OCI-LY7 (cell line): Measurements from ENCODE around the gene KRTAP3-3. TPM values are rescaled to one million over a fixed set of nuclear protein-coding genes. Genes with fewer than 3 reads are reported as not detected.

Source experiments
- BruUV-seq: library from RNA; stranded (reverse); fragments of 400-500 nt; replicated peaks from 2 replicates; lab custom pipeline; 2021; lab: Mats Ljungman, UMichigan
- CTCF ChIA-PET: fragments of 300-600 bp; sonication (Branson Sonifier 250); formaldehyde crosslinking; loops from one replicate; lab custom pipeline; 2022; ENCODE audit warnings: antibody characterized with exemption; ENCODE audit not compliant: unreplicated experiment; lab: Charles Lee
- POLR2A ChIA-PET: fragments of 300-600 bp; sonication (Branson Sonifier 250); formaldehyde crosslinking; loops from one replicate; lab custom pipeline; 2022; ENCODE audit warnings: antibody characterized with exemption; lab: Charles Lee
- DNase-seq: peaks from one replicate; pipeline ENCODE4 v3.0.0-alpha.2; 2015; ENCODE audit warnings: low spot score
- H2AFZ ChIP-seq: fragments of 200-600 bp; sonication (generic), shearing (Covaris generic); 2 replicates; pipeline ENCODE4 v1.6.1; 2014; ENCODE audit warnings: mild to moderate bottlenecking, antibody characterized with exemption, low read length, moderate library complexity
- H3K27ac ChIP-seq: fragments of 200-600 bp; sonication (generic); 2 replicates; pipeline ENCODE4 v1.5.1; 2014; ENCODE audit warnings: mixed run types, low read depth, mild to moderate bottlenecking, moderate library complexity, low read length, inconsistent platforms; ENCODE audit not compliant: poor library complexity, severe bottlenecking
- H3K36me3 ChIP-seq: fragments of 200-600 bp; sonication (generic); 2 replicates; pipeline ENCODE4 v1.6.1; 2014; ENCODE audit warnings: mild to moderate bottlenecking, antibody characterized with exemption, low read length, moderate library complexity, mixed read lengths; ENCODE audit not compliant: insufficient read depth
- H3K4me1 ChIP-seq: fragments of 200-600 bp; sonication (generic); 2 replicates; pipeline ENCODE4 v1.5.1; 2014; ENCODE audit warnings: mild to moderate bottlenecking, low read length; ENCODE audit not compliant: insufficient read depth, poor library complexity, severe bottlenecking
- H3K4me2 ChIP-seq: fragments of 200-600 bp; sonication (generic); 2 replicates; pipeline ENCODE4 v1.6.1; 2014; ENCODE audit warnings: mild to moderate bottlenecking, low read length
- H3K4me3 ChIP-seq: fragments of 200-600 bp; sonication (generic); 2 replicates; pipeline ENCODE4 v1.5.1; 2014; ENCODE audit warnings: mild to moderate bottlenecking, low read depth, low read length; ENCODE audit not compliant: poor library complexity, severe bottlenecking
- H3K79me2 ChIP-seq: fragments of 200-600 bp; sonication (generic); 2 replicates; pipeline ENCODE4 v1.6.1; 2016; ENCODE audit warnings: low read depth, mild to moderate bottlenecking, low read length, moderate library complexity, mixed read lengths; ENCODE audit not compliant: insufficient read depth
- H3K9me2 ChIP-seq: fragments of 200-600 bp; sonication (generic); 2 replicates; pipeline ENCODE4 v1.6.1; 2016; ENCODE audit warnings: mild to moderate bottlenecking, low read length, mixed read lengths; ENCODE audit not compliant: insufficient read depth
- H3K9me3 ChIP-seq: fragments of 200-600 bp; sonication (generic); 2 replicates; pipeline ENCODE4 v1.6.1; 2014; ENCODE audit warnings: mild to moderate bottlenecking, mixed run types, low read length, mixed read lengths
- H4K20me1 ChIP-seq: fragments of 200-600 bp; sonication (generic); 2 replicates; pipeline ENCODE4 v1.6.1; 2014; ENCODE audit warnings: mild to moderate bottlenecking, antibody characterized with exemption, low read length, moderate library complexity, mixed read lengths; ENCODE audit not compliant: insufficient read depth
- CTCF ChIP-seq: fragments of 200-600 bp; sonication (generic); conservative IDR thresholded peaks from 2 replicates; pipeline ENCODE4 v1.5.1; 2014; ENCODE audit warnings: mild to moderate bottlenecking, antibody characterized with exemption, low read length, moderate library complexity, mixed read lengths
- EZH2phosphoT487 ChIP-seq: fragments of 200-600 bp; sonication (generic); IDR thresholded peaks from 2 replicates; pipeline ENCODE4 v1.6.1; 2018; ENCODE audit warnings: low read depth, borderline replicate concordance, mild to moderate bottlenecking, mixed run types, antibody characterized with exemption, low read length, moderate library complexity, mixed read lengths
- intact Hi-C: fragments of 100-400 bp; cut with micrococcal nuclease; formaldehyde crosslinking; loops from one replicate; pipeline ENCODE4 v1.10.0; 2022; ENCODE audit not compliant: unreplicated experiment
- total RNA-seq, 2 experiments: library from RNA; depleted of rRNA in 1 of 2; stranded (reverse); fragments of >200 nt in 1 of 2; shearing (Covaris generic) in 1 of 2; gene quantifications; 2 replicates each; pipeline ENCODE4 v1.2.3, GENCODE V29; 2014 to 2022

KRTAP3-3 gene
- total RNA-seq, 2 experiments from 2014 or later, result not detected

GRCh38 chr17:40974366-40974765 lies 19.6 kb downstream of the KRTAP3-3 start:
- Histone ChIP-seq H3K4me1 (no peaks in the 10 kb centered on the region), H3K79me2 (no peaks in the 10 kb centered on the region), H4K20me1 (no peaks in the 10 kb centered on the region), H3K9me3 (no peaks in the 10 kb centered on the region), H3K27ac (no peak overlapping the region), H3K4me3 (no peak overlapping the region), H3K36me3 (no peaks in the 10 kb centered on the region), H3K4me2 (no peak overlapping the region), H3K9me2 (no peaks in the 10 kb centered on the region), H2AFZ (no peak overlapping the region)
- intact Hi-C loops, result no loop called here
- DNase-seq, result no peak
- POLR2A ChIA-PET, result no interaction called here
- CTCF ChIA-PET, result no interaction called here
- TF ChIP-seq EZH2phosphoT487 (no peak), CTCF (no peak)
- BruUV-seq, result no TSS peak

GRCh38 chr17:40967582-40967981 lies 26.4 kb downstream of the KRTAP3-3 start:
- H3K9me3 ChIP-seq, result no peaks in the 10 kb centered on the region
- H3K36me3 ChIP-seq, result no peaks in the 10 kb centered on the region
- DNase-seq, result no peak
- no peaks in the 10 kb centered on the region for H3K4me1 ChIP-seq
- no peaks in the 10 kb centered on the region for H3K9me2 ChIP-seq
- no peak overlapping the region for H3K4me2 ChIP-seq
- H2AFZ ChIP-seq, result no peak overlapping the region
- TF ChIP-seq CTCF (no peak), EZH2phosphoT487 (no peak)
- H3K79me2 ChIP-seq, result no peaks in the 10 kb centered on the region
- H4K20me1 ChIP-seq, result no peaks in the 10 kb centered on the region
- no TSS peak for BruUV-seq
- CTCF ChIA-PET, result no interaction called here
- intact Hi-C loops, result no loop called here
- POLR2A ChIA-PET, result no interaction called here
- no peak overlapping the region for H3K4me3 ChIP-seq
- no peak overlapping the region for H3K27ac ChIP-seq

- no peaks in the 10 kb centered on the region for H3K36me3 ChIP-seq
- H3K9me3 ChIP-seq, result no peaks in the 10 kb centered on the region
- BruUV-seq, result no TSS peak
- DNase-seq, result no peak
- intact Hi-C loops, result no loop called here
- no peaks in the 10 kb centered on the region for H4K20me1 ChIP-seq
- H3K4me3 ChIP-seq, result no peak within 1 kb of the TSS
- ChIA-PET CTCF (no interaction called here), POLR2A (no interaction called here)
- H3K27ac ChIP-seq, result no peak within 1 kb of the TSS
- H3K9me2 ChIP-seq, result no peaks in the 10 kb centered on the region
- TF ChIP-seq CTCF, result no peak
- TF ChIP-seq EZH2phosphoT487, result no peak
- H3K79me2 ChIP-seq, result no peaks in the 10 kb centered on the region
- no peak within 1 kb of the TSS for H2AFZ ChIP-seq
- H3K4me1 ChIP-seq, result no peaks in the 10 kb centered on the region
- no peak within 1 kb of the TSS for H3K4me2 ChIP-seq
These were observed 27.1 kb downstream of the KRTAP3-3 start, which contains the start of gene KRT39 for GRCh38 chr17:40966848-40967247. Gene KRT39 (minus strand): TSS chr17:40966948. CDS start chr17:40966856, 92 bp downstream.
